Body of pancreas (tissue), 4 donors: ENCODE data around the gene PTGFRN. TPM values are rescaled to one million over a fixed set of nuclear protein-coding genes. Genes with fewer than 3 reads are reported as not detected.
A peak's percentile ranks its signal among the peaks of the same experiment; 100 is the strongest.

Source experiments
- ATAC-seq: fragments of 150-250 bp; one replicate; pipeline ENCODE4 v1.9.1; 2016
- DNase-seq, 4 donors: peaks; one replicate each; pipeline ENCODE4 v3.0.0-alpha.2; 2019
- H3K27ac ChIP-seq, 4 donors: fragments of 200-600 bp; sonication (generic); 1 replicate in 3 of 4; 2 replicates in 1 of 4; pipeline versions ENCODE4 v1.5.1 to v1.6.1; 2016 to 2019; ENCODE audit warnings: mild to moderate bottlenecking in 1 of 4, mixed read lengths in 1 of 4, moderate library complexity in 1 of 4
- H3K27me3 ChIP-seq, 2 donors: fragments of 200-600 bp; sonication (generic); one replicate each; pipeline ENCODE4 v1.6.0; 2016; ENCODE audit warnings: mild to moderate bottlenecking in 1 of 2
- H3K36me3 ChIP-seq, 2 donors: fragments of 200-600 bp; sonication (generic); replicated peaks in 1 of 2; 2 replicates each; pipeline ENCODE4 v1.5.1; 2016; ENCODE audit warnings: low read depth in 2 of 2; ENCODE audit not compliant: insufficient read depth in 1 of 2
- H3K4me1 ChIP-seq: fragments of 200-600 bp; sonication (generic); one replicate; pipeline ENCODE4 v1.6.0; 2016
- H3K4me3 ChIP-seq, 2 donors: fragments of 200-600 bp; sonication (generic); 1 replicate in 1 of 2; 2 replicates in 1 of 2; pipeline ENCODE4 v1.5.1; 2016 to 2019
- H3K9me3 ChIP-seq, 3 donors: fragments of 200-600 bp; sonication (generic); 1 replicate in 2 of 3; 2 replicates in 1 of 3; pipeline ENCODE4 v1.5.1; 2016
- POLR2A ChIP-seq, 3 donors: fragments of 450-650 bp; IDR thresholded peaks; one replicate each; pipeline ENCODE4 v1.6.1; 2016; ENCODE audit warnings: antibody characterized with exemption in 3 of 3, mild to moderate bottlenecking in 2 of 3
- WGBS, 2 donors: methylation state at CpG; one replicate each; pipeline ENCODE4 v1.1.5; 2017; 5-methylcytosine and 5-hydroxymethylcytosine counted together
- intact Hi-C: fragments of 100-400 bp; cut with DNase I; formaldehyde crosslinking; loops from one replicate; pipeline ENCODE4 v1.15.1; 2023
- total RNA-seq, 2 donors: library from RNA; depleted of rRNA; stranded (reverse); fragments of >200 nt; gene quantifications; one replicate each; pipeline ENCODE4 v1.1.0, GENCODE V29; 2016
- TF ChIP-seq, protein P1 (sequence below), 7 experiments: fragments of 450-650 bp in 4 of 7; fragments of 200-600 bp in 3 of 7; sonication (generic) in 3 of 7; IDR thresholded peaks; one replicate each; pipeline ENCODE4 v1.5.1; 2016 to 2019; ENCODE audit warnings: antibody characterized with exemption in 7 of 7

PTGFRN gene
- total RNA-seq, 2 donors from 2014 or later, result 35.0 to 76.8 TPM

DNA sequence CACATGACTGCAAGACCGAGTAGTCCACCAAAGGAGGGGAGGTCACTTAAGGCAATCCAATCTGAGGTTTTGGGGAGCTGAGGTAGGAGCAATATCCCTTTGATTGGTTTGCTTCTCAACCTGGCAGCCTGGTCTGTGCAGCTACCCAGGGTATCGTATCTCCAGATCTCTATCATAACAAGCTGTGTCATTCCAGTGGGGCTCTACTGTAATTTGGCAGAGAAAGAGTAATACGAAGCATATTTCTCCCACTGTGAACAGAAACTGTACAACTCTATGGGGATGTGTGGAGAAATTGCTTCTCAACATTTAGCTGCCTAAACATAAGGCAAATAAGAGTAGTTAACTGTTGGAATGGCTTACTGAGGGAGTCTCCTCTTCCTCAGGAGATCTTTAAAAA, 112.4 kb downstream of the PTGFRN start:
- ATAC-seq, result no peak
- no peak for DNase-seq
- 62 to 78% methylated on average over 3 of the region's 3 CpGs for WGBS, 2 donors
- Histone ChIP-seq H3K27ac (no peak overlapping the region), H3K9me3 (no peaks in the 10 kb centered on the region), H3K4me3 (no peak overlapping the region), H3K4me1 (peaks cover 5% of the 10 kb centered on the region), H3K36me3 (no peaks in the 10 kb centered on the region), H3K27me3 (no peaks in the 10 kb centered on the region)
- TF ChIP-seq, protein P1, sequence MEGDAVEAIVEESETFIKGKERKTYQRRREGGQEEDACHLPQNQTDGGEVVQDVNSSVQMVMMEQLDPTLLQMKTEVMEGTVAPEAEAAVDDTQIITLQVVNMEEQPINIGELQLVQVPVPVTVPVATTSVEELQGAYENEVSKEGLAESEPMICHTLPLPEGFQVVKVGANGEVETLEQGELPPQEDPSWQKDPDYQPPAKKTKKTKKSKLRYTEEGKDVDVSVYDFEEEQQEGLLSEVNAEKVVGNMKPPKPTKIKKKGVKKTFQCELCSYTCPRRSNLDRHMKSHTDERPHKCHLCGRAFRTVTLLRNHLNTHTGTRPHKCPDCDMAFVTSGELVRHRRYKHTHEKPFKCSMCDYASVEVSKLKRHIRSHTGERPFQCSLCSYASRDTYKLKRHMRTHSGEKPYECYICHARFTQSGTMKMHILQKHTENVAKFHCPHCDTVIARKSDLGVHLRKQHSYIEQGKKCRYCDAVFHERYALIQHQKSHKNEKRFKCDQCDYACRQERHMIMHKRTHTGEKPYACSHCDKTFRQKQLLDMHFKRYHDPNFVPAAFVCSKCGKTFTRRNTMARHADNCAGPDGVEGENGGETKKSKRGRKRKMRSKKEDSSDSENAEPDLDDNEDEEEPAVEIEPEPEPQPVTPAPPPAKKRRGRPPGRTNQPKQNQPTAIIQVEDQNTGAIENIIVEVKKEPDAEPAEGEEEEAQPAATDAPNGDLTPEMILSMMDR (IDR thresholded peaks at IDR 0.05), result no peak
- no peak for TF ChIP-seq POLR2A (IDR thresholded peaks at IDR 0.05)
- intact Hi-C loops, result no loop called here

DNA sequence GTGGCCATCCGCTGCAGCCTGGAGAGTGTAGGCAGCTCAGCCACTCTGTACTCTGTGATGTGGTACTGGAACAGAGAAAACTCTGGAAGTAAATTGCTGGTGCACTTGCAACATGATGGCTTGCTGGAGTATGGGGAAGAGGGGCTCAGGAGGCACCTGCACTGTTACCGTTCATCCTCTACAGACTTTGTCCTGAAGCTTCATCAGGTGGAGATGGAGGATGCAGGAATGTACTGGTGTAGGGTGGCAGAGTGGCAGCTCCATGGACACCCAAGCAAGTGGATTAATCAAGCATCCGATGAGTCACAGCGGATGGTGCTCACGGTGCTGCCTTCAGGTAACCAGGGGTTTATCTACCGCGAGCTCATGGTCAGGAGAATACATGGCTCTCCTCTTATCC, 115.9 kb downstream of the PTGFRN start:
- ATAC-seq (no peak), DNase-seq (no peak)
- WGBS, 2 donors, result 93 to 96% methylated on average over 7 of the region's 7 CpGs
- Histone ChIP-seq H3K27ac (no peak overlapping the region), H3K27me3 (no peaks in the 10 kb centered on the region), H3K4me3 (no peak overlapping the region), H3K4me1 (peaks cover 5% of the 10 kb centered on the region), H3K9me3 (no peaks in the 10 kb centered on the region), H3K36me3 (no peaks in the 10 kb centered on the region)
- intact Hi-C loops, result no loop called here
- no peak for TF ChIP-seq POLR2A (IDR thresholded peaks at IDR 0.05)
- TF ChIP-seq, protein P1 (IDR thresholded peaks at IDR 0.05), result no peak

DNA sequence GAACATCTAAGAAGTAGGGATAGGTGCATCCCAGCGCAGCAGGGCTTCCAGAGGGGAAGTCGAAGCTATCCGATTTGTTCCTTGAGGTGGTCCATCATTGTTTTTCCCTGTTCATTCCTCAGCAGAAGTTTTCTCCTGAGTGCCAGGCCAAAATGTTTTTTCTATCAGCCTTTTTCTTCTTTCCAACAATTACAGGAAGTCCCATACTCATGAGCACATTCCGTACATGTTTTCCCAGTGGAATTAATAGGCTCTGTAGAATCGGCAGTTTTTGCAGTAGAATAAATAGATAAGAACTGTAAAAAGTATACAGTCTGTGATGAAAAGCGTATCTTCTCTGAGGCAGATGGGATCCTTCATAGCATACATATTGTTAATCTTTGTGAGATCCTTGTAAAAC, 116.6 kb downstream of the PTGFRN start:
- peak overlapping the region in 2 of 4 donors; percentile 40 to 41 for H3K27ac ChIP-seq
- H3K9me3 ChIP-seq, result no peaks in the 10 kb centered on the region
- H3K27me3 ChIP-seq, result no peaks in the 10 kb centered on the region
- ATAC-seq, result no peak
- H3K36me3 ChIP-seq, result no peaks in the 10 kb centered on the region
- TF ChIP-seq POLR2A (IDR thresholded peaks at IDR 0.05), result no peak
- TF ChIP-seq, protein P1 (IDR thresholded peaks at IDR 0.05), result no peak
- 64 to 69% methylated on average over 6 of the region's 6 CpGs for WGBS, 2 donors
- intact Hi-C loops, result no loop called here
- no peak overlapping the region for H3K4me3 ChIP-seq
- no peak for DNase-seq
- peaks cover 5% of the 10 kb centered on the region for H3K4me1 ChIP-seq

DNA sequence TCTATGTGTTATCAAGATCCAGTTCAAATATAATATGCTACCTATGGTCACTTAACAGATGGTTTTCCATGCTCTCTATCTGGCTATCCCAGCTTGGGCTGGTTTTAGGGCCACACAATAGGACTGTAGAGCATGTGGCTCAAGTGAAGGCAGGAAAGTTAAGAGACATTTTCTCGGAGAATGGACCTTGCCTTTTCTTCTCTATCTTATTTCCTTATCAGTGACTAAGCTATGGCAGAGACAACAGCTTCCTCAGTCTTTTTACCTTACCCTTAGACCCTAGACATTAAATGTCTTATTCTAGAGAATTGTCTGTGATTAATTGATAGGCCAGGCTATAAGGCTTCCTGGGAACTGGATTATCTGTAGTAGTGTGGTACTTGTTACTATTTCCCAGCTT, 120.0 kb downstream of the PTGFRN start:
- no peak for DNase-seq
- H3K9me3 ChIP-seq, result no peaks in the 10 kb centered on the region
- H3K36me3 ChIP-seq, result no peaks in the 10 kb centered on the region
- H3K4me3 ChIP-seq, result no peak overlapping the region
- H3K4me1 ChIP-seq, result peaks cover 5% of the 10 kb centered on the region
- intact Hi-C loops, result no loop called here
- no peak overlapping the region for H3K27ac ChIP-seq
- WGBS, 2 donors, result 59 to 79% methylated on average over 1 of the region's 1 CpG
- no peak for ATAC-seq
- H3K27me3 ChIP-seq, result no peaks in the 10 kb centered on the region
- no peak for TF ChIP-seq POLR2A (IDR thresholded peaks at IDR 0.05)
- TF ChIP-seq, protein P1 (IDR thresholded peaks at IDR 0.05), result no peak

DNA sequence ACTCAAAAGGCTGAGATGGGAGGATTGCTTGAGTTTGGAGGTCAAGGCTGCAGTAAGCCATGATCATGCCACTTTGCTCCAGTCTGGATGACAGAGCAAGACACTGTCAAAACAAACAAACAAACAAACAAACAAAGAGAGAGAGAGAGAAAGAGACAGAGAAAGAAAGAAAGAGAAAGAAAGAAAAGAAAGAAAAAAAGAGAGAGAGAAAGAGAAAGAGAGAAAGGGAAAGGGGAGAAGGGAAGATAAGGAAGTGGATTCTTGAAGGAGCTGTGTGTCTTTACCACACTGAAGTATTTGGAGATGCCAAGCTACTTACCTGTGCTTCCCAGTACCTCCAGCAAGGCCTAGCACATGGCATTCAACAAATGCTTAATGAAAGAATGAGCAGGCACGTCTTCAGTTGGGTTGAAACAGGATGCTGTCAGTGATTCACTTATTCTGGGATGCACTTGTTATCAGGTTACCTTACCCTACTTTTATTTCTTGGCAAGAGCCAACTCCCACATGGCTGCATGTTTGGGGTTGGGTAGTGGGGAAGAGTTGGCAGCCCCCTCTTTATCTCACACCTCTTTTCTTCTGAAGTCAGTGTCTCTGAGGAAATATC, 120.7 kb downstream of the PTGFRN start:
- 93 to 95% methylated on average over 1 of the region's 1 CpG for WGBS, 2 donors
- Histone ChIP-seq H3K4me3 (no peak overlapping the region), H3K27ac (no peak overlapping the region), H3K9me3 (no peaks in the 10 kb centered on the region), H3K36me3 (no peaks in the 10 kb centered on the region), H3K4me1 (peaks cover 5% of the 10 kb centered on the region), H3K27me3 (no peaks in the 10 kb centered on the region)
- no peak for DNase-seq
- intact Hi-C loops, result no loop called here
- ATAC-seq, result no peak
- TF ChIP-seq, protein P1 (IDR thresholded peaks at IDR 0.05), result no peak
- no peak for TF ChIP-seq POLR2A (IDR thresholded peaks at IDR 0.05)
